ENCODE data around the gene ERF. TPM values are rescaled to one million over a fixed set of nuclear protein-coding genes. Genes with fewer than 3 reads are reported as not detected.

ERF gene
- polyA plus RNA-seq, 1 donor: 64.5 TPM

DNA sequence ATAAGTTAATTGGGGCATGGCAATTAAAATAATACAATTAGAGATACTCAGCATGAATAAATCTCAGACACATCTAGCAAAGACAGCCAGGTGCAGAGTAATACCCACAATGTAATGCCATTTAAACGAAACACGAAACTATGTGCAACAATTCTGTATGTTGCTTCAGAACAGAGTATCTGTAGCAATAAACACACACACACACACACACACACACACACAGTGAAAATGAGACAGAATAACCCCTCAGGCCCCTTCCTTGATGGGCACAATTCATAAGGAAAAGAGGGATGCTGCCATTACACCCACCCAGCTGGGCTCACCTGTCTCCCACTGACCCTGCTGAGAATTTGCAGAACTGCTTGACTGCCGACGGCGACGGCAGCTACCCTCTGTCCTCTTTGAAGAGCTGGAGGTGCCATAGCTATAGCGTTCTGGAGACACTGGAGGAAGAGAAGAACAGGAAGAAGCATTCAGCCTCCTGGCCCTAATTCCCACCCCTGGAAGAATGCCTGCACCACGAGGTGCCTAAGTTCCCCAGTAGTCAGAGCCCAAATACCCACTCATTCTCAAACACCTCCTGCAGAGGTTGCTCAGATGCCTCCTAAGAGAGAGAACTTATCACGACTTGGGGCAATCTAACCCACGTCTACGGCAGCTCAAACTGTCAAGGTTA lies 40.0 kb downstream of the ERF start:
- DNase-seq: no peak

DNA sequence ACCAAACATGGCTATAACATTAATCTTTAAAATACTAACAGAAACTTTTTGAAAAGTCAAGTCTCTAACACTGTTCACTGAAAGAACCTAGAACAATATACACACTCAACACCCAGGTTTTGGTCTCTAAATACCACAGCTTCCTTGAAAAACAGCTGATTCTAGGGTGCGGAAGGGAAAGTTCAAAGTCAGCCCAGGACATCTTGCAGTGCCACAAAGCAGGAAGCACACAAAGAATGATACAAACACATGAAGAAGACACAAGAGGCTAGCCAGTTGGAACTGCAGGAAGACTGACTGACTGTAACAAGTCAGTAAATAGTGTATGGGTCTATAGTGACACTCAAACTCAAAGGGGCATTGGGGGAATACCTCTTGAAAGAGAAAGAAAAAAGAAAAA lies 42.0 kb downstream of the ERF start:
- DNase-seq: no peak

DNA sequence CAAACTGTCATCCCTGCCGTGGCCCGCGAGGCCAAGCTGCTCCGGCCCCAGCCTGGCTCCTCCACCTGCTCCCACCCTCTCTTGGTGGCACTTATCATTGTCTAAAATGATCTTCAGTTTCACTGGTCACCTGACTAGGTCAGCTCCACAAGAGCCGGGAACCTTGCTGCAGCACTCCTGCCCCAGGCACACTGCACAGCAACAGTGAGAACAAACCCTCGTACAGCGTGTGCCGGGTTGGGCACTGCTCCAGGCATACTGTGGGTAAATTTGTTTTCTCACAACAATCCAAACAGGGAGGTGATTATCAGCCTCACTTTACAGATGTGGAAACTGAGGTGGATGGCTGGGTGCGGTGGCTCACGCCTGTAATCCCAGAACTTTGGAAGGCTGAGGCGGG lies 46.3 kb downstream of the ERF start:
- no peak for DNase-seq

DNA sequence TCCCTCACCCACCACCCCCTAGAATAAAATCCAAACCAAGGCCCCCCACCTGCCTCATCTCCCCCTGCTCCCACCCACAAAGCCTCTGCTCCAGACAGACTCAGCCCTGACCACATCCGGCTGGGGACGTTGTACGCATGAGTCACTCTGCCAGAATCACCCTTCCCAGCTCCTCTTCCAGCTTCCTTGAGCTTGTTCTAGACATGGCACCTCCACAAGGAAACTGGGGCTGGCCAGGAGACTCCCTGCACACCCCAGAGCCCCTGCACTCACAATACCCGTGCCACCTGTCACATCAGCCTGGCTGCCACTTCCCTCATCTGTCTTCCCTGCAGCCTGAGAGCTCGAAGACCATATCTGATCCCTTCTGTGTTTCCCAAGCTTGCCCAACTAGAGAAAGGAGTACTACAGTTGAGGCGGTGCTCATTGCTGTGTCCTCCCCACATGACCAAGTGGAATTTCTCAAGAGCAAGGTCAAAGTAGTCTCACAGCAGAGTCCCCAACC lies 47.1 kb downstream of the ERF start:
- DNase-seq: no peak

DNA sequence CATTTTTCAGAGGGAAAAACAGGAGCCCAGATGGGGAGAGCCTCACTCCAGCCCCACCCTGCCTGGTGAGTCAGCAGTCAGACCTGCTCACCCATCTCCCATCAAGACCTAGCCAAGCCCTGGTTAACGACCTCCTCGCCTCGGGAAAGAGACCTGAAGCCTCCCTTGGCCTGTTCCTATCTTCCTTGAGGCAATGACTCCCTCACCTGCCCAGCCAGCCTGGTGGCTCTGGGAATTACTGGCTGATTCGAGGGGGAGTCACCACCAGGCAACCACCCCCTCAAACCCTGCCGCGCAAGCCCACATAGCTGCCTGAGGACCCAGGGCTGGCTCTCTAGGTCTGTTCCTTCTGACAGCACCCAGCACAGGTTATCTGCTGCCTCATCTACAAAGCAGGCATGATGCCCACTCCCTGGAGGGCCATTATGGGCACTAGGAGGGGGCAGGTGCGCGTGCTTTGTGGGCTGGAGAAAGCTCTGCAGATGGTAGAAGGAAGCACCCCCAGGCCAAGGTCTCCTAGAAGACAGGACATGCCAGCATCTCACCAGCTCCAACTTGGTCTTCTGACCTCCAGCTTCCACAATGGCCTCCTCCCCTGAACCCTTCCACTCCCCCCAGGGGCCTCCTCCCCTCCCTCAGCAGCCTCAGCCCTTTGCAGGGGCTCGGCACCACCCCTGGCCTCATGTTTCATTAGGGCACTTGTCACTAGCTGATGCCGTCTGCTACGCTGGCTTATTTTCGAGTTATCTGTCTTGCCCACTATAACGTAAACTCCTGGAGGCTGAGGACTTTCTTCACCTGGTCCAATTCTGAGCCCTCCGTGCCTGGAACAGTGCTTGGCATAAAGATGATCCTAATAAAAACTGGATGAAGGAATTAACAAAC lies 47.8 kb downstream of the ERF start:
- DNase-seq: no peak

DNA sequence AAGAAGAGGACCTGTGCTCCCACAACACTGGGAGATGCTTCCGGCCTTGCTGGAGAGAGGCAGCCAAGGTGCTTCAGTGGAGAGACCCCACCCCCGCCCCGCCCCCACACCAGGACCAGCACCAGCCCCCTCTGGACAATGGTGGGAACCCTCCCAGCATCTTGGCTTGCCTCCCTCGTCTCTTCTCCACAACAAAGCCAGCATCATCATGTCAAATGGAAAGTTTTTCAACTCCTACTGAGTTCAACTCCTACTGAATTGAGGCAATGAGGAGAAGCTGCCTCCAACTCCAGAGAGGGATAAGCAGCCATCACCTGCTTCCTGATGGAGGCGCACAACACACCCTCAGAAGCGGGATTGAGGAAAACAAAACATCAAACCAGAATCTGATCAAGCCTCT lies 50.3 kb downstream of the ERF start:
- DNase-seq: no peak

DNA sequence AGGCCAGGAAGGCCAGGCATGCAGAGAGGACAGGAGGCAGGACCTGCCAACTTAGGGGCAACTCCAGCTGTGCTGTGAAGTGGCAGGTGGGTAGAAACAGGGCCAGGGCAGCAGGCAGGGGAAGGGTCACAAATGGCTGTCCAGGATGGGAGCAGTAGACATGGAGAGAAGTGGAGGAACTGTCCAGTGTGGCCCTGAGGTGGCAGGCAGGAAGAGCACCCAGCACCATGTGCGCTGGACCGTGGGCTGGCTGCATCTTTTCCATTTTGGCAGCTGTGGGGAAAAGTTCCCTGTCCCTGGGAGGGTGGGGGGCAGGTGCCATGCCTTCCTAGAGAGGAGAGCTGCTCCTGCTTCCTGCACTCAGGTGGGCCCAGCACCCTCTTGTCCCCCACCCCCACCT lies 51.2 kb downstream of the ERF start:
- DNase-seq: no peak

DNA sequence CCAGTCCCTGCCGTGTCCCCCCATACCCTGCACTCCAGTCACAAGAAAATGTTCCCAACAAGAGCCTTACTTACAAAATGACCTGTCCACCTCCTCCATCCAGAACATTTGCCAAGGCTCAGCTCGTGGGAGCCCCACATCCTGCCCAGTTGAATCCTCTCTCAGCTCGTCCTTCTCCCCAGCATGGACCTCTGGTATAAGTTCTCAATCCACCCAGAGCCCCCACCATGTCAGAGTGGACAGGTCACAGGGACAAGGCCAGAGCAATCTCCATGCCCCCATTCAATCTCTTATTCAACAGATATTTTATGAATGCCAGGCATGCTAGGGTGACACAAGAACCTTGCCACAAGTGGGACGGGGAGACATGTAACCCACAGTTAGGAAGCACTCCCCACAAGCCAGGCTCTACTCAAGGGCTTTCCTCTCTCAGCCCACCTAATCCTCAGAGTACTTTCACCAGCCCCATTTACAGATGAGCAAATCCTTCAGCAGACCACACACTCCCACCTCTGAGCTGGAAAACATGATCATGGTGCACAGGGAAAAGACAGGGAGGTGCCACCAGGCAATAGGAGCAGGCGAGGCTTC lies 52.5 kb downstream of the ERF start:
- DNase-seq: no peak

DNA sequence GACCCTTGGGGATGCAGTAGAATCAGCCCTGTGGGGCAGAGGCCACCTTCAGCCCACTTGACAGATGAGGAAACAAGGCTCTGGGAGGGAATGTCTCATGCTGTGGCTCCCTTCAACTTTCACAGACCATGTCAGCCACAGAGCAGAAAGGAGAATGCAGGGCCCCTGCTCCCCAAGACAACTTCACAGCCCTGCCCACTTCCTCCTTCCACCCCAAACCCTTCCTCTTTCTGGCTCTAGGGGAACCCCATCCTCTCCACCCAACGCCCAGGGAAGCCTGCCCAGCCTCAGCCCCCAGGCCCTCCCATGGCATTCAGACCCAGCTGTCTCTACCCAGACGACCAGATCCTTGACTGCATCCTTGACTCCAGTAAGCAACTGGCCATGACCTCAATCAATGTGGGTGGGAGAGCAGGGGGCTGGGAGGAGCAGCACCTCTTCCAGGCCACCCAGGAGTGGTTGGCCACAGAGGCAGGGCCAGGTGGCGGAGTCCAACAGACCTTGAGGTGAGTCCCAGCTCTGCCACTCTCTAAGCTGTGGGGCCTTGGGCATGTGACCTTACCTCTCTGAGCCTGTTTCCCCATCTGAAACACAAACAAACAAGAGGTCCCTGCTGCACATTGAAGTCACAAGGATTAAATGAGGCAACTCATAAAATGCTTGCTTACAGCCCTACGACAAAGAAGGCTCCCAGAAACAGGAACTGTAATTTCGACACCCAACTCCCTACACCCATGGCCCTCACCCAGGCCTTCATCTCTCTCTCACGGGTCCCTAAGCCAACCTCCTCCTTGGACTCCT lies 53.2 kb downstream of the ERF start:
- DNase-seq: no peak

DNA sequence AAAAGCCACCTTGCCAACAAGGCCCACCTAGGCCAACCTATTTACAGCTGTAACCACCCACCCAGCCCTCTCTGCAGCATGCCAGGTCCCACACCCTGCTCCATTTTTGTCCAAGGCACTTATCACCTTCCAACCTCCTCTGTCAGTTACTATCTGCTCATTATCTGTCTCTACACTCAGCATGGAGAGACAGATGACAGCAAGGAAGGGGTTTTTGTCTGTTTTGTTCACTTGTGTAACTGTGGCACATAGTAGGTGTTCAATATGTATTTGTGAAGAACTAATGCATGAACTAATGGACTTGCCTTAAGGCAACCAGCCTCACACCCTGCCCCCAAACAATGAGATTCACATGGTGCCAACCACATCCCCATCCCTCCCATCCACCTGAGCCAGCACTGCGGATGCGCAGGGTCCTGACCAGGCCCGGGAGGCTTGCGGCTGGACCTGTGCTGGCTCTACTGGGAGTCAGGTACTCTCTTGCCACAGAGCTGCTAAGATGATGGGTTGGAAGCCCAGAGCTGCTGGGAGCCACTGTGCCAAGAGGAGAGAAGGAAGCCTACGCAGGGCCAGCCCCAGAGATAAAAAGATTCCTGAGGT lies 54.7 kb downstream of the ERF start:
- DNase-seq: no peak

DNA sequence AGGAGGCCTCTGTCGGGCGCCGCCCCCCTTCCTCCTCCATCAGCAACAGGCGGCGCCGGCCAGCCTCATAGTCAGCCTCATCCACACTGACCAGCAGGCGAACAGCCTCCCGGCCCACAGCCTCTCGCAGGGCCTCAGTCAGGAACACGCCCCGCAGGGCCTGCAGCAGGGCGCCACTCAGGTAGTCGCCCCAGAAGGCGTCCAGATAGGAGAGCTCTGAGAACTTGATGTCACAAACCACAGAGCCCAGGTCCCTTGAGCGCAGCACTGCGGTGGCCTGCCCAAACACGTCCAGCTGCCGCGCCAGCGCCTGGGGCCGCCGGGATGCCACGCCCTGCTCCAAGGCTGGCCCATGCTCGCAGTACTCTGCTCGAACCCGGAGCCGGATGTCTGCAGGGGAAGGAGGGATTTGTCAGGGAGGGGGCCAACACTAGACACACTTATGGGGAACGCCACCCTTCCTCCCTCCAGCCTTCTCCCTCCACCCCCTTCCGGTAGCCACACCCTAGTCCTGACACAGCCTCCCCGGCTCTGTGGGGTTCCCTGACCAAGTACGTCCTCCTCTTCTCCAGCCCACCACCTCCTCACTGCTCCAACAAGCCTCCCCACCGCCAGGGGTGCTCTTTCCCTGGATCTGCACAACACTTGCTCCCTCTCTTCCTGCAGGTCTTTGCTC lies 55.4 kb downstream of the ERF start:
- DNase-seq: no peak

DNA sequence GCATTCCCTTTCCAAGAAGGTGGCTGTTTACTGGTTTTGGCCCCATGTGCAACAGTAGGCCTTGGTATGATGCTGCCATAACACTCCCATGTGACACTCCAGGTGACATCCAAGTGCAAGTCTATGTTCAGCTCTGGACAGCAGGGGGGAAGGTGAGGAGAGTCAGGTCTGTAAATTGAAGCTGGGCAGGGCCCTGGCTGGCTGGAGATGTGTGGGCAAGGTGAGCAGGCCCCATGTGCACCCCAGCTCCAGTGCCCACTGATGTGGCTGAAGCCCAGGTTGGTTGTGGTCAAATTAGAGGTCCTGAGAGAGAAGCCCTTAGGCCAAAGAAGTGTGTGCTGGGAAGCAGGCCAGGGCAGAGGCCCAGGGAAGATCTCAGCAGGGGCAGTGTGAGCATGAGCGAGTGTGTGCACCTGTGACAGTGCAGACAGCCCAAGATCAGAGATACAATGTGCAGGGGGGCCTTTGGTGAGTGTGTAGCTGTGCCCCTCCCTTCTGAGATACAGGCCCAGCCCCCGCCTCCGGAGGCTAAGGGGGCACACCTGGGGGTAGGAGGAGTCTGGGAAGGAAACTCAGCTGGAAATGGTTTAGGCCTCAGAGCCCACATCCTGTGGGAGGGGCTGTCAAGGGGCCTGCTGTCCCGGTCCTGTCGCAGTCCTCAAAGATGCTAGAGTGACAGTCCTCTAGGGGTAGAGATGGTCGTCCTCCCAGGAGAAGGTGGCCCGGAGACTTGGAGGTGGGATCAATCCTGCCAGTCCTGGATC lies 56.1 kb downstream of the ERF start:
- no peak for DNase-seq

Other genes with a start within 250 kb of the ERF start
- 26.3 TPM for gene GRIK5, start 184.9 kb downstream of the ERF start, polyA plus RNA-seq (ENCODE audit: insufficient read length)
- 12.0 TPM for gene ZNF574, start 179.0 kb downstream of the ERF start, polyA plus RNA-seq (ENCODE audit: insufficient read length)
- 0.70 TPM for gene POU2F2, start 122.7 kb downstream of the ERF start, polyA plus RNA-seq (ENCODE audit: insufficient read length)
- gene DEDD2, start 37.5 kb downstream of the ERF start, polyA plus RNA-seq (ENCODE audit: insufficient read length): 20.2 TPM
- 7.9 TPM for gene ZNF526, start 34.8 kb downstream of the ERF start, polyA plus RNA-seq (ENCODE audit: insufficient read length)
- 71.9 TPM for gene GSK3A, start 12.5 kb downstream of the ERF start, polyA plus RNA-seq (ENCODE audit: insufficient read length)
- 46.0 TPM for gene CIC, start 14.1 kb upstream of the ERF start, polyA plus RNA-seq (ENCODE audit: insufficient read length)
- gene PRR19, start 47.0 kb upstream of the ERF start, polyA plus RNA-seq (ENCODE audit: insufficient read length): 1.5 TPM
- 74.8 TPM for gene PAFAH1B3, start 47.5 kb upstream of the ERF start, polyA plus RNA-seq (ENCODE audit: insufficient read length)
- 1.3 TPM for gene TMEM145, start 58.2 kb upstream of the ERF start, polyA plus RNA-seq (ENCODE audit: insufficient read length)
- 38.6 TPM for gene MEGF8, start 70.5 kb upstream of the ERF start, polyA plus RNA-seq (ENCODE audit: insufficient read length)
- gene CNFN, start 135.2 kb upstream of the ERF start, polyA plus RNA-seq (ENCODE audit: insufficient read length): 0.55 TPM
- gene LIPE, start 172.3 kb upstream of the ERF start, polyA plus RNA-seq (ENCODE audit: insufficient read length): 10.0 TPM
- gene CXCL17, start 187.8 kb upstream of the ERF start, polyA plus RNA-seq (ENCODE audit: insufficient read length): not detected

All from left kidney (tissue), 2 donors.